Glomerular visceral epithelial cell (primary cell): ENCODE results near the gene CAT.

Experiments used
- DNase-seq: peaks from one replicate; pipeline ENCODE4 v3.0.0-alpha.2; 2016; ENCODE audit errors: extremely low spot score

Gene CAT

DNA sequence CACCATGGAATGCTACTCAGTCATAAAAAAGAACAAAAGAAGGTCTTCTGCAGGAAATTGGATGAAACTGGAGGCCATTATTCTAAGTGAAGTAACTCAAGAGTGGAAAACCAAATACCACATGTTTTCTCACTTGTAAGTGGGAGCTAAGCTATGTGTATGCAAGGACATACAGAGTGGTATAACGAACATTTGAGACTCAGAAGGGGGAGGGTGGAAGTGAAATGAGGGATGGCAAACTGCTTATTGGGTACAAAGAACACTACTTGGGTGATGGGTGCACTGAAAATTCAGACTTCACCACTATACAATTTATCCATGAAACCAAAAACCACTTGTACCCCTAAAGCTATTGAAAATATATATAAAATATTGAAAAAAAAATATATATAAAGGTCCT, 13.4 kb upstream of the CAT start:
- DNase-seq, result no peak

DNA sequence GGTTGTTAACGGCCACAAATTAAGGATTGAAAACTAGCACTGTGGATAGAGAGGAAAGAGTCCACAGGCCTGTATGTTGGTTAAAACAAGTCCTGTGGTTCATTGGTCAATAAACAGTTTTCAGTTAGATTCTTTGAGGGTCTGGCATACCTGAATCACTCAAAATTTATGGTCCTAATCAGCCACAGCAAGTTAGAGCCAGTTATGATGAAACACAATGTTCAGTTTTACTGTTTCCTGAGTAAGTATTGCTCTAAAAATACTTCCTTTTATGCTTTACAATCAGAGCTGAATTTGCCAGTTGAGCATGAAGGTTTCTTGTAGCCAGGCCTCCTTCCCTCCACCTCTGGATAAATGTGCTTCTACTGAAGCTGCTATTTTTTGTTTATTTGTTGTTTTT, 12.9 kb upstream of the CAT start:
- DNase-seq, result peak; percentile 16

DNA sequence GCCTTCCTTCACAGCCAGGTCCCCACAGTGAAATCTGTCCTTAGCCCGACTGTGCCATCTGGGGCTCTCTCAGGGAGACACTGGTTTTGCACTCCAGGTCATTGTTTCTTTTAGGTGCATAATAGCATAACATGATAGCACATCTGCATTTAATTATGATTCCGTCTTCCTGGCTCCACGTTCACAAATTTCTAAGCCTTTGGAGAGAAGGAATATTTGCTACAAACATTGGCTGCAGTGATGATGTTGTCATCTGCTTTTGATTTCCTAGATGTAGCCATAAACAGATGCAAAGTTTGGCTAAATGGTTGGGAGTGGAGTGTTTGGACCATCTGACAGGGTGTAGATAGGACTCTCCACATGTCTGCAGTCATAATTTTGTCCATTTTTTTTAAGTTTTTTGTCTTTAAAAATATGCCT, 12.0 kb upstream of the CAT start:
- DNase-seq, result no peak

DNA sequence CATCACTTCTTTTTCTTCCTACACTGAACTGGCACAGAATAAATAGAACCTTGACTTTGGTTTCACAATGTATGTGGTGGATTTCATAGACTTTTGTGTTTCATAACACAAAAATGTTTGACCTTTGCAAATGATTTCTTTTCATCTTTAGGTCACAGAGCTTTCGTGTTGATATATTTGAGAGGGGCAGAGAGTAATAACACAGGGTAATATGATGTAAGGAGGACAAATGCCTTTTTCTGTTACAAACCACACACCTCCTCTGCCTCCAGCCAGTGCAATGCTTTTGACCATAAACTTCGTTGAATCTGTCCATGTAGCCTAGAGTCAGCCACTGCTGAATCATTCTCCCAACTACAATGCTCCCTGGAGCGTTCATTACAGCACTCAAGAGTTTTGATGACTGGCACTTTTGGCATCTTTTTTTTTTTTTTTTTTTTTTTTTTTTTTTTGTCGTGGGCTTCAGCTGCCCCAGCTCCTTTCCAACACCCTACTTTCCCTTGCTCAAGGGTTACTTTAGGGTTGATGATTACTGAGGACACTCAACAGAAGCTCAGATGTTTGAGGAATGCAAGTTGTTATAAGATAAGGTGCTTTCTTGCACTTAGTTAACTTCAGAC, 11.4 kb upstream of the CAT start:
- peak; percentile 91 for DNase-seq

DNA sequence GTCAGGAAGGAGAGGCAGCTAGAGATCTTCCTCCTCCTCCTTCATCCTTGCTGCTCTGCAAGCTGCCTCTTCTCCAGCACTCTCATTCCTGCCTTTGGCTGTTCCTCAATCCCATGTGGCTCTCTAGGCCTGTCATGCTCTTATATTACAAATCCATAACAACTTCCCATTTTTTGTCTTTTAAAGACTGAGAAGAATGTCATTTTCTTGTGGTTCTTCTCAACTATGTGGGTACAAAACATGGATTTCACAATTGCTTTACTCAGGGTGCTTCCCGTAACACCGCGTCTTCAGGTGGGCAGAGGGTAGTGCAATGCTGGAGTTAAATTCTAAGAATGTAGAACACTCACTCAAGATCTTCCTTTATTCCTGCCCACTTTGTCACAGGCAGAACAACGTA, 6.8 kb upstream of the CAT start:
- no peak for DNase-seq

DNA sequence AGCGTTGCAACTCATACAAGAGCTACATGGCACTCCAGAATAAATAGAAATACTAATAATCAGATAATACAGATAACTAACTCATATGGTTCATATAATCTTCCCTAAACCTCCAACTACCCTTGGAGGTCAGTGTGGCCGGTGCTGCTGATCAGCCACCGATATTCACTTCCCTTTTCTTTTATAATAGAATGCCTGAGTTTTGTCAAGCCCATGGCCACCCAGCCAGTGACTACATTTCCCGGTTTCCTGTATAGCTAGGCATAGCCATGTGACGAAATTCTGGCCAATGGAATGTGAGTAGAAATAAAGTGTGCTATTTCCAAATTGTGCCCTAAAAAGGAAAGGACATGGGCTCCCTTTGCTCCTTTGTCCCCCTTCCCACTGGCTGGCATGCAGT, 5.9 kb upstream of the CAT start:
- no peak for DNase-seq

DNA sequence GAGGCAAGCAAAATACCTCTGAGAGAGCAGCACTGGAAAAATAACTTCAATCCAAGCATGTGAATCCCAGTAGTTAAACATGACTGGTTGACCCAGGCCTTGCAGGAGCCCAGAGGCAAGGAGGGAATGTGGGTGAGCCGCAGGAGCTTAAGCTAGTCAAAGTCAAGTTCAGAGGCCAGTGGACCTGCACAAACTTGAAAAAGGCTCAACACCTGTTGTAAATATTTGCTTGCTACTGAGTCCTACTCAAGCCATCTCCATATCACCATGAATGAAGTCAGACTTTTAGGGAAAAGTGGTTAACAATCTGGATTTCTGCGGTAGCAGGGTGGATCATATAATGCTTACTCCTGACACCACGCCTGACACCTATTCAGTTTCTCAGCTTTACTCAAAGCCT, 4.8 kb upstream of the CAT start:
- no peak for DNase-seq

DNA sequence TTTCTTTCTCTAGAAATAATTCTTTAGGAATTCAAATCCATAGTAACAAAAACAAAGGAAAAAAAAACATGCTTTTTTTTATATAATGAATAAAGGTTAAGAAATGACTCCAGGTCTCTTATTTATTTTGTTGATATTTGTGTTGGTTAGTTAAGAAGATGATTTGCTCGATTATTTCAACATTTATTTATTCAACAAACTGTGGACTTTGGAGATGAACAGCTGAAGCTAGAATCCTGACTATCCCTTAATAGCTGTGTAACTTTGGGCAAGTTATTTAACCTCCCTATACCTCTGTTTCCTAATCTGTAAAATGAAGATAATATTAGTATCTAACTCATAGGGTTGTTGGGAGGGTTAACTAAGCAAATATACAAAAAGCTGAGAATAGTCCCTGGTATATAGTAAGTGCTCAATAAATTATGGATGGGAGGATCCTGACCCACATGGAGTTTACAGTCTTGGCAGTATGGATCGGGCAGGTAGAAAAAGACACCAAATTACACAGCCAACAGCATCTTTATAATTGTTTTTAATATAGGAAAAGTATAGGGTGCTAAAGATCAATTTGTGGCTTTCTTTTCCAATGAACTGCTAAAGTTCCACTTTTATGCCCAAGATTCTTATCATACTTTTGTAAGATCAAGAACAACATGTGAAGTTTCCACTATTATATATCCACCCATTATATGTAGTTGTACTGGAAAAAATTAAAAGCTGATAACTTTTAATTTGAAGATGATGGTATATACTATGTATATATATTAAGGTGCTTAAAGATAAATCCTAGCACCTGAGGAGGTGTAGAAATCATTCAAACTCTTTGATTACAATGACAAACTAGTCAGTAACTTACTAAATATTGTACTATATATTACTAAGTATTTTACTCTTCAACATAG, 1.3 kb upstream of the CAT start:
- no peak for DNase-seq

DNA sequence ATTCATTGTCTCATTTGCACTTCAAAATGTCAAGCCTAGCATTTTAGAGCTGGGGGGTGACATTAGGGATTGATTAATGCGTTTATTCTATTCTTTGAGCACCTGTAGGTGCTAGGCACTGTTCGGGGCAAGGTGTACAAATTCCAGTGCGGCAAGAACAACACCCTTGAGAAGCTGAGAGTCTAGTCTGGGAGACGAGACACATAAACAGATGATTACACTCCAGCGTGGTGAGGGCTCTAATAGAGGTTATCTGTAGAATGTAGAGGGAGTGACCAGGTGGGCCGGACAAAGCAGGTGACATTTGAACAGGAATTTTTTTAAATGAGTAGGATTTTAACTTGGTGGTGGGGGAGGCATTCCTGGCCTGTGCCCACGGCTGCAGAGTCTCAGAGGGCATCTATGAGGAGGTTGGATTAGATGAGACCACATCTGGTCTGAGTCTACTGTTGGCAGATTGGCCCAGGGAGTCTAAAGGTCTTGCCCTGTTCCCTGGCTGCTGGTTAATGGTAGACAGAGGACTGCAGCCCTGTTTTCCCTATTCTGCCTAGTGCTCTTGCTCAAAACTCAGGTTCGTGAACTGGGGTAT, 970 bp downstream of the CAT start:
- DNase-seq, result peak; percentile 2

DNA sequence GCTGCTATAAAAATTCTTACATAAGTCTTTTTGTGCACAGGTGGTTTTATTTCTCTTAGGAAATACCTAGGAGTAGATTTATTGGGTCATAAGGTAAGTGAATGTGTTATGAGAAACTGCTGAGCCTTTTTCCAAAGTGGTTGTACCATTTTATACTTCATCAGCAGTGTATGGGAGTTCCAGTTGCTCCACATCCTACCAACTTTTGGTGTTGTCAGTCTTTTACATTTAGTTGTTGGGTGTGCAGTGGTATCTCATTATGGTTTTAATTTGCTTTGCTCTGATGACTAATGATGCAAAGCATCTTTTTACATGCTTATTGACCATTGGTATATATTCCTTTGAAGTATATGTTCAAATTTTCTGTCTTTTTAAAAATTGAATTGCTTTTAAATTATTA, 3.1 kb downstream of the CAT start:
- no peak for DNase-seq

DNA sequence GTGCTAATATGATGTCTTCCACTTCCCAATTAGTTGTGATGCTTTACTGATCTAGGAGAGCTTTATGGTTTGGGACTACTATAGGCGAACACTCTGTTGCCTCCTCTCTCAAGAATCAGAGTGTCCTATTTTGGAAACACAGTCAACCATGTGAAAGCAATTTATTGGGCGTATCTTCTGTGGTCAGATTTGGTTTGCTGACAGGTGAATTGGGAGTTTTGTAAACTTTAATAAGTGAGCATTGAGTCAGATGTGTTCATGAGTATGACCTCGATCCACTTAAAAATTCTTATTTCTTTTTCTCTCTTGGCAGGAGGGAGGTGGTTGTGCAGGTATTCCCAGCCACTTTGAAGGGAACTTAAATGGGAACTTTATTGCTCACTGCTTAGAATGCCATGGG, 4.4 kb downstream of the CAT start:
- no peak for DNase-seq

DNA sequence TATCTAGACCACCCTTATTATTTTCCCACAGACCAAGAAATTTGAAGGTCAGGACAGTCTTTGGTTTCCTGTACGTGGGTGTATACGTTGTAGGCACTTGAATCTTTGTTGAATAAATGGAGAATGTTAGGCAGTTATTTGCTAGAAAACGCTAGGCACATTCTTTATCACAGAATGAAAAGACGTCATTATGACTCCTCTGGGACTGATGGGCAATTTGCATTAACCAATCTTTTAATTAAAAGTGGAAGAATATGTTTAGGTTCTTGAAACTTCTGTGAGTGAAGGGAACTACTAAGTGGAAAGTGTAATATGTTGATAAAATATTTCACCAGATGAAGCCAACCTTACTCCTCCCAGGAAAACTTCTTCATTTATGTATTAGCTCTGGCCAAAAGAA, 5.7 kb downstream of the CAT start:
- DNase-seq, result no peak

DNA sequence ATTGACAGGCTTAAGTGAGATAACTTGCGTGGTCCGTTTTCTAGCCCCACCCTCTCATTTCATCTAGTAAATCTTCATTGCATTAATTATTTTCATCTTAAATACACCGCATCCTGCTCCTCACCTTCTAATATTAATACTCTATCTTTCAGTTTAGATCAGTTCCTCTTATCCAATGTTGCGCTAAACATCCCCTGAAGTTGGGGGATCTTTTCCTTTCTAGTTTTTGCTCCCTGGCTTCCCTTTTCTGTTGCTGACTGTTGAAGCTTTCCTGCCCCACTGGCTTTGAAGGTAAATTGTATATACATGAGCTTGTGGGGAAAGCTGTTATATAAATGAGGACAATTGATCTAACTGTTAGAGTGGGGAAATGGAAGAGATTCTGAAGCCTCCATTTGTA, 7.2 kb downstream of the CAT start:
- DNase-seq, result no peak

DNA sequence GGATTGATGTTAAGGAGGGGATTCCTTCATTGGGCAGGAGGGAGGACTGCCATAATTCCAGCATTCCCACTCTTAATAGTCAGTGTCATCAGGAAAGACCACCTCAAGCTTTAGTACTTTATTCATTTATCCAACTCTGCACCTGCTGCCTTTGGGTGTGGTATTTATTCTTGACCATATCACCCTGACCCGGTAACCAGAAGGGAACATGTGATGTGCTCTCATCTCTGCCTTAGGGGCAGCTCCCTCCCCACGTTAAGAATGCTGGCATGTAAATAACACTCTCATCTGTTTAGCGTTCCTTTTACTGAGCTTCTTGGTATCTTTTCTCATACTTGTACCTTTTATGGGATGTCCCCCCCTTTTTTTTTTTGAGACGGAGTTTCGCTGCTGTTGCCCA, 7.7 kb downstream of the CAT start:
- DNase-seq, result no peak

DNA sequence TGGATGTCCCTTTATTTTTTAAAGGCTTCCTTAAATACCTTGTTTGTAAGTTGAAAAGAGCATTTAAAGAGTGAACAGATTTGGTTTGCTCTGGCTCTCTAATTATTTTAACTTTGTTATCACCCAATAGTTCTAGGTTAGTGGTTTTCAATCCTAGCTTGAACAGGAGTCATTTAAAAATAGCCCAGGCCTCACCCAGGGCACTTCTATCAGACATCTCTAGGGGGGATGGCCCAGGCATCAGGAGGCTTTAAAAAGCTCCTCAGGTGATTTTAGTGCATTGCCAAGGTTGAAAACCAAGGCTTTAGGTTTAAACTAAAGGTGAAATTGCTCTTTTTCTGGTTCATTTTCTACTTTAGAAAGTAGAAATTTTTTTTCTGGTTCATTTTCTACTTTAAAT, 8.3 kb downstream of the CAT start:
- no peak for DNase-seq

DNA sequence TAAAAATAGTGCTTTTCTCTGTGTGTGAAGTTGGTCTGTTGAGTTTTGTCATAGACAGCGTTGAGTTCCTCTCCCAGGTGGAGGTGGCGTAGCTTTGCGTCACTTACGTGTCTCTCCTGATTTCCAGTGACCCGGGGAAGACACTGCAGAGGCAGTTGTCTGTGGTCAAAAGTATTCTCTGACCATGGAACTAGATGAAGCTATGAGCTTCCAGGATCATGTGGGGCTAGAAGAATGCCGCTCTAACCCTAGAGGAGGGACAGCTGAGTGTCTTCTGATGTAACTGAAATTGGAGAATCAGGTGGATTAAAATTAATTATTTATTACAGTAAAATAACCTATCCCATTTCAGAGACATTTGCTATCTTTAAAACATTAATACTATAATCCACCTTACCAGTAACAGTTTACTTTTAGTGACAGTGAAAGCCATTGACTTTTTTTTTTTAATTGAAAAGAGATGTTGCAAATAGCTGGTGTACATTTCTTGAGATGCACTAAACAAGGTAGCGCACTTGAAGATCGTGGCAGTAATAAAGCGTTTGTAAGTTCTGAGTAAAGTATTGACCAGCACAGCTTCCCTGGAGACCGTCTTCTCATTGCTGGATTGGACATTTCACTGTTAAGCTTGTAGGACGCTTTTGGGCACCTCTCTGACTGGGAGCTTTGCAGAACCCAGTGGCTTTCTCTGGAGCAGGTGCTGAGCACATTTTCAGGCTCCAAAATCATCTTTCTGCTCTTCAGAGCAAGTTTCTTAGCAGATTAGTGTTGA, 9.7 kb downstream of the CAT start:
- DNase-seq, result no peak

DNA sequence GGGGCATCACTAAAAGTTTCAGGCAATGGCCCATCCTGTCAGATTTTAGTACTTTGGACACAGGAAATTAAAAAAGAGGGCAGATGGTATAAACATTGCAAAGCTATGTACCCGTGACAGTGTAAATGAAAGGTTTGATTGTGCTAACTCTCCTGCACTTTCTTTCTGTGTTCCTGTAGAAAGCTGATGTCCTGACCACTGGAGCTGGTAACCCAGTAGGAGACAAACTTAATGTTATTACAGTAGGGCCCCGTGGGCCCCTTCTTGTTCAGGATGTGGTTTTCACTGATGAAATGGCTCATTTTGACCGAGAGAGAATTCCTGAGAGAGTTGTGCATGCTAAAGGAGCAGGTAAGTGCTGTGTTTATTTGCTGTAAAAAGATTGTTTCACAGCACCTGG, 10.3 kb downstream of the CAT start:
- DNase-seq, result peak; percentile 51

DNA sequence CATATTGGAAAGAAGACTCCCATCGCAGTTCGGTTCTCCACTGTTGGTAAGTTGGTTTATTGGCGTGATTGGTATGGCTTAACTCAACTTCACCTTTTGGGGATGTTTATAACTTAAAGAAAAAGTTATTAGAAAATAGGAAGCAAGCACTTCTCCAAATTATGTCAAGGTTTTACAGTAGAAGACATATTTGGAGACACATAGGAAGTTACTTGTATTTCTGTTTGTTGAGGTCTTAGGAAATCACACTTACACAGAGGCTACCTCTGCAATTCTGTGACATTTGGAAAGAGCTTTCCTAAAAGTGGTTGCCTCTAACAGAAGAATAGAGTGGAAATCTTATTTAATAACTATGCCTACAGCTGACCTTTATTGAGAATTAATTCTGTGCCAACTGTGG, 12.3 kb downstream of the CAT start:
- DNase-seq, result no peak

DNA sequence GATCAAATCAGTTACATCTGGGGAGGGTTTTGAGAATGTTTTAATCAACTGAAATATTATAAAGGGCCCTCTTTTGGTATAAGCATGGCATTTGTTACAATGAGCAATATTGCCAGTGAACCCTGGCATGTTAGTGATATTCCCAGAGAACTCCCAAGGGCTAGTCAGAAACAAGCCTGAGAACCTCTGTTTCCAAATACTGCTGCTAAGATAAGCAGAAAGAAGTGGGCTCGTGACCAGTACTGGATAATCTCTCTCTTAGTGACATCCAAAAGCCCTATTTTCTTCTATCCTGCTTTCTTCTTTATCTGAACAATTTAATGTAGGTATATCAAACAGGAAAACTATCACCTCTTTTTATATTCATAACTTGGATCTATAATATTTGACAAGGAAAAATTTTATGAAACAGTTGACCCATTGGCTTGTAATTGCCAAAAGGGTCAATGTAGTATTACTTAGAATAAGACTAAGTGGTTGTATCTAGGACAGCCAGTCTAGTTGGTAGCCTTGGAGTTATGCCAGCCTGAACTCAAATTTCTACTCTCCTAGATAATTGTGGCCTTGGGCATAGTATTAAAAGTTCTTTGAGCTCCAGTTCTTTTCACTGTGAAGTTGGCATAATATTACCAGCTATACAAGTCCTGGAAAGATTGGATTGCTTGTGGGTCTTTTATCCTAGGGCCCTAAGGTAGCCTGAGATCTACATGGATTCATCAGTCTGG, 15.7 kb downstream of the CAT start:
- DNase-seq, result no peak

DNA sequence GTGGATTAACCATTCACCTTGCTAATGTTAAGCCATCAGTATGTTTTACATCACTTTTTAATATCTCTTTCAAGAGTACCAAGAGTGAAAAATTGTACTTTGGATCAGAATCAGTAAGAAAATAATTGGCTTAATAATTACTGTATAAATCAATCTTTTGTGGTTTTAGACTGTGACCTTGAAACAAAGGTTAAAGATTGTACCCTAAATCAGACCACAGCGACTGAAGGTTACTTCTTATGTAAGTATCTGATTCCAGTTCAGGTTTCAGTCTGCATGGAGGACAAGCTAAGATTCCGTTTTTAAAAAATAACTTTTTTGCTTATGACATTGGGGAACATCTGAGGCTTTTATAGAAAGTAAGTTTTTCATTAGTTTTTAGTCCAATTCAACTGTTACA, 18.9 kb downstream of the CAT start:
- DNase-seq, result no peak

DNA sequence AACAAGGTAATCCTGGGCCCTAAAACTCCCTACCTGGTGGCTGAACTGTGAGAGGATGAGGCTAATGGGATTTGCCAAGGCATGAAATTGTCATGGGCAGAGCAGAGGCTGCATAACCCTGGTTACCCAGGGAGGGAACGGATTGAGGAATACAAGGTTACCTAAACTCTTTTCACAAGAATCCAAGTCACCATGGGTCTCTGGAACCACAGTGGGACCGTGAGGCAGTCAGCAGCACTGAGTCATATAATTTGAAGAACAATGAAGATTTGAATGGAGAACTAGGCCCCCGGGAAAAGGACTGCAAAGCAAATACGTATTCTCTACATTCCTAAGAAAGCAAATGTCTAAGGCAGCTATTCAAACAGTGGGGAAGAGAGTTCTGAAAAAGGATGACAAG, 19.8 kb downstream of the CAT start:
- DNase-seq, result no peak
